ENCODE measurements around the gene P2RX2.

P2RX2 gene

GRCh38 chr12:132634411-132634990 lies 15.9 kb downstream of the P2RX2 start:
- 0 out of 2 replicates have a peak, but pooled peaks cover 6% of the 10 kb centered on the region for H3K79me2 ChIP-seq (ENCODE audit: control insufficient read depth, low read length)
- no peak overlapping the region for H3K27ac ChIP-seq (ENCODE audit: low read depth, low read length)
- H3K9me2 ChIP-seq (replicated peaks; ENCODE audit: control insufficient read depth, low read length), result no peaks in the 10 kb centered on the region
- H3K27me3 ChIP-seq (ENCODE audit: control insufficient read depth, low read length), result no peaks in the 10 kb centered on the region
- H3K4me3 ChIP-seq (ENCODE audit: low read length), result no peak overlapping the region
- TF ChIP-seq CTCF (IDR thresholded peaks at IDR 0.05; ENCODE audit: low read depth, low read length, poor library complexity, severe bottlenecking), result no peak
- TF ChIP-seq EZH2phosphoT487 (IDR thresholded peaks at IDR 0.05; ENCODE audit: borderline replicate concordance, low read length), result no peak
- no peaks in the 10 kb centered on the region for H3F3A ChIP-seq (ENCODE audit: control insufficient read depth, insufficient read depth)
- peaks cover 98% of the 10 kb centered on the region for H3K36me3 ChIP-seq (ENCODE audit: control insufficient read depth, low read length)
- no peaks in the 10 kb centered on the region for H3K4me1 ChIP-seq (ENCODE audit: control insufficient read depth, low read length)
- H3K9me3 ChIP-seq (ENCODE audit: control insufficient read depth, insufficient read depth, low read length), result no peaks in the 10 kb centered on the region
- H4K20me1 ChIP-seq (ENCODE audit: control insufficient read depth, insufficient read depth, low read depth, low read length), result peaks cover 7% of the 10 kb centered on the region; the same call in 1 of the 2 replicates
- no peak overlapping the region for H3K4me2 ChIP-seq (ENCODE audit: low read length)

- Histone ChIP-seq H3K9me3 (ENCODE audit: control insufficient read depth, insufficient read depth, low read length) (no peaks in the 10 kb centered on the region), H3F3A (ENCODE audit: control insufficient read depth, insufficient read depth) (no peaks in the 10 kb centered on the region), H3K79me2 (ENCODE audit: control insufficient read depth, low read length) (0 out of 2 replicates have a peak, but pooled peaks cover 6% of the 10 kb centered on the region), H3K27ac (ENCODE audit: low read depth, low read length) (no peak overlapping the region), H3K4me2 (ENCODE audit: low read length) (no peak overlapping the region), H3K36me3 (ENCODE audit: control insufficient read depth, low read length) (peaks cover 94% of the 10 kb centered on the region), H4K20me1 (ENCODE audit: control insufficient read depth, insufficient read depth, low read depth, low read length) (peaks cover 7% of the 10 kb centered on the region; the same call in 1 of the 2 replicates), H3K4me1 (ENCODE audit: control insufficient read depth, low read length) (no peaks in the 10 kb centered on the region), H3K4me3 (ENCODE audit: low read length) (no peak overlapping the region), H3K27me3 (ENCODE audit: control insufficient read depth, low read length) (no peaks in the 10 kb centered on the region), H3K9me2 (replicated peaks; ENCODE audit: control insufficient read depth, low read length) (no peaks in the 10 kb centered on the region)
- TF ChIP-seq CTCF (IDR thresholded peaks at IDR 0.05; ENCODE audit: low read depth, low read length, poor library complexity, severe bottlenecking), result no peak
- no peak for TF ChIP-seq EZH2phosphoT487 (IDR thresholded peaks at IDR 0.05; ENCODE audit: borderline replicate concordance, low read length)
These were observed 16.7 kb downstream of the P2RX2 start for GRCh38 chr12:132635076-132635955.

- no peaks in the 10 kb centered on the region for H3K27me3 ChIP-seq (ENCODE audit: control insufficient read depth, low read length)
- H3K9me2 ChIP-seq (replicated peaks; ENCODE audit: control insufficient read depth, low read length), result no peaks in the 10 kb centered on the region
- TF ChIP-seq EZH2phosphoT487 (IDR thresholded peaks at IDR 0.05; ENCODE audit: borderline replicate concordance, low read length) (no peak), CTCF (IDR thresholded peaks at IDR 0.05; ENCODE audit: low read depth, low read length, poor library complexity, severe bottlenecking) (no peak)
- peaks cover 95% of the 10 kb centered on the region for H3K36me3 ChIP-seq (ENCODE audit: control insufficient read depth, low read length)
- H3K4me3 ChIP-seq (ENCODE audit: low read length), result no peak overlapping the region
- H3K4me2 ChIP-seq (ENCODE audit: low read length), result no peak overlapping the region
- 0 out of 2 replicates have a peak, but pooled peaks cover 6% of the 10 kb centered on the region for H3K79me2 ChIP-seq (ENCODE audit: control insufficient read depth, low read length)
- H3F3A ChIP-seq (ENCODE audit: control insufficient read depth, insufficient read depth), result no peaks in the 10 kb centered on the region
- H3K9me3 ChIP-seq (ENCODE audit: control insufficient read depth, insufficient read depth, low read length), result no peaks in the 10 kb centered on the region
- peaks cover 7% of the 10 kb centered on the region; the same call in 1 of the 2 replicates for H4K20me1 ChIP-seq (ENCODE audit: control insufficient read depth, insufficient read depth, low read depth, low read length)
- no peak overlapping the region for H3K27ac ChIP-seq (ENCODE audit: low read depth, low read length)
- H3K4me1 ChIP-seq (ENCODE audit: control insufficient read depth, low read length), result no peaks in the 10 kb centered on the region
These were observed 19.2 kb downstream of the P2RX2 start for GRCh38 chr12:132637811-132638210.
